HCT116 (cell line): Measurements from ENCODE around the gene TUBB6. TPM values are rescaled to one million over a fixed set of nuclear protein-coding genes. Genes with fewer than 3 reads are reported as not detected.

ENCODE experiments used
- ATAC-seq: fragments of 200-7000 bp; cut with Tn5 transposase; 2 replicates; pipeline ENCODE4 v1.9.1; 2020; ENCODE audit warnings: mild to moderate bottlenecking, moderate library complexity
- BruUV-seq: library from RNA; stranded (reverse); fragments of 400-500 nt; replicated peaks from 2 replicates; lab custom pipeline; 2021; lab: Mats Ljungman, UMichigan
- CTCF ChIA-PET: fragments of 300-600 bp; sonication (Branson Sonifier 250); formaldehyde crosslinking; loops from one replicate; lab custom pipeline; 2021; ENCODE audit warnings: antibody characterized with exemption; lab: Charles Lee
- POLR2A ChIA-PET: fragments of 300-600, 350-600 bp; sonication (Branson Sonifier 250); formaldehyde crosslinking; loops from one replicate; lab custom pipeline; 2021; ENCODE audit warnings: antibody characterized with exemption; lab: Charles Lee
- RAD21 ChIA-PET, 2 experiments: fragments of 300-600 bp; sonication (Branson Sonifier 250); formaldehyde crosslinking; loops; one replicate each; lab custom pipeline; 2023; ENCODE audit warnings: low total read pairs in 2 of 2; ENCODE audit not compliant: uncharacterized antibody in 2 of 2, unreplicated experiment in 2 of 2, low non-redundant PET in 1 of 2; lab: Charles Lee
- DNase-seq: peaks from one replicate; pipeline ENCODE4 v3.0.0-alpha.2; 2010; ENCODE audit warnings: low read depth, low spot score
- H2AFZ ChIP-seq: fragments of 200-600 bp; shearing (Covaris generic), sonication (generic); 2 replicates; pipeline ENCODE4 v1.6.1; 2017; ENCODE audit warnings: low read depth, mixed run types, mixed read lengths, antibody characterized with exemption, low read length; ENCODE audit not compliant: poor library complexity, severe bottlenecking
- H3K27ac ChIP-seq: 2 replicates; pipeline ENCODE4 v1.5.1; 2012; ENCODE audit warnings: low read depth, low read length
- H3K27me3 ChIP-seq: fragments of 200-600 bp; sonication (generic); 2 replicates; pipeline ENCODE4 v1.6.1; 2016; ENCODE audit warnings: mixed run types, low read length, mixed read lengths; ENCODE audit not compliant: insufficient read depth
- H3K36me3 ChIP-seq, 2 experiments: fragments of 200-500 bp in 1 of 2; fragments of 200-600 bp in 1 of 2; sonication (Bioruptor generic) in 1 of 2; sonication (generic) in 1 of 2; 2 replicates each; pipeline versions ENCODE4 v1.5.1 to v1.6.1; 2014 to 2016; ENCODE audit warnings: low read length in 2 of 2, inconsistent platforms in 1 of 2, mixed read lengths in 1 of 2, mixed run types in 1 of 2; ENCODE audit not compliant: insufficient read depth in 2 of 2, control insufficient read depth in 1 of 2
- H3K4me1 ChIP-seq, 2 experiments: fragments of 200-600 bp in 1 of 2; sonication (generic) in 1 of 2; 2 replicates each; pipeline versions ENCODE4 v1.5.1 to v1.6.1; 2012 to 2017; ENCODE audit warnings: low read length in 2 of 2, inconsistent platforms in 1 of 2, mild to moderate bottlenecking in 1 of 2, mixed read lengths in 1 of 2, mixed run types in 1 of 2, moderate library complexity in 1 of 2; ENCODE audit not compliant: insufficient read depth in 2 of 2, control insufficient read depth in 1 of 2
- H3K4me2 ChIP-seq: fragments of 200-600 bp; sonication (generic); 2 replicates; pipeline ENCODE4 v1.6.1; 2017; ENCODE audit warnings: mixed run types, low read length, mixed read lengths
- H3K4me3 ChIP-seq, 2 experiments: fragments of 200-600 bp in 1 of 2; sonication (generic) in 1 of 2; replicated peaks in 1 of 2; 2 replicates each; pipeline ENCODE4 v1.5.1; 2011 to 2016; ENCODE audit warnings: low read length in 2 of 2, control low read depth in 1 of 2, low read depth in 1 of 2, mild to moderate bottlenecking in 1 of 2, mixed read lengths in 1 of 2, mixed run types in 1 of 2
- H3K79me2 ChIP-seq: fragments of 200-600 bp; sonication (generic); 2 replicates; pipeline ENCODE4 v1.6.1; 2017; ENCODE audit warnings: mild to moderate bottlenecking, mixed run types, low read length, moderate library complexity, mixed read lengths; ENCODE audit not compliant: insufficient read depth
- H3K9ac ChIP-seq: fragments of 200-600 bp; sonication (generic); 2 replicates; pipeline ENCODE4 v1.6.1; 2016; ENCODE audit warnings: low read length, mixed read lengths
- H3K9me2 ChIP-seq: fragments of 200-600 bp; sonication (generic), shearing (Covaris generic); 2 replicates; pipeline ENCODE4 v1.6.1; 2017; ENCODE audit warnings: mixed run types, mild to moderate bottlenecking, moderate library complexity; ENCODE audit not compliant: insufficient read depth
- H3K9me3 ChIP-seq, 2 experiments: fragments of 200-500 bp in 1 of 2; fragments of 200-600 bp in 1 of 2; sonication (Bioruptor generic) in 1 of 2; sonication (generic) in 1 of 2; 2 replicates each; pipeline ENCODE4 v1.6.1; 2014 to 2017; ENCODE audit warnings: low read length in 2 of 2, mixed read lengths in 2 of 2, inconsistent platforms in 1 of 2, low read depth in 1 of 2, mild to moderate bottlenecking in 1 of 2, mixed run types in 1 of 2, moderate library complexity in 1 of 2; ENCODE audit not compliant: control insufficient read depth in 1 of 2, insufficient read depth in 1 of 2
- H4K20me1 ChIP-seq: fragments of 200-600 bp; sonication (generic), shearing (Covaris generic); 2 replicates; pipeline ENCODE4 v1.6.1; 2017; ENCODE audit warnings: mixed run types, mild to moderate bottlenecking, moderate library complexity; ENCODE audit not compliant: insufficient read depth
- CEBPB ChIP-seq: IDR thresholded peaks from 2 replicates; pipeline ENCODE4 v1.6.1; 2012; ENCODE audit warnings: low read depth
- CTCF ChIP-seq, 3 experiments: fragments of 200-600 bp in 1 of 3; sonication (generic) in 1 of 3; IDR thresholded peaks in 2 of 3; conservative IDR thresholded peaks in 1 of 3; 2 replicates each; pipeline ENCODE4 v1.5.1; 2012 to 2017; ENCODE audit warnings: low read depth in 2 of 3, low read length in 2 of 3, antibody characterized with exemption in 1 of 3, borderline replicate concordance in 1 of 3, control low read depth in 1 of 3, mild to moderate bottlenecking in 1 of 3, mixed read lengths in 1 of 3, mixed run types in 1 of 3, moderate library complexity in 1 of 3; ENCODE audit not compliant: insufficient read depth in 1 of 3
- EGR1 ChIP-seq: IDR thresholded peaks from 2 replicates; pipeline ENCODE4 v1.6.1; 2012; ENCODE audit warnings: low read depth
- ELF1 ChIP-seq: IDR thresholded peaks from 2 replicates; pipeline ENCODE4 v1.6.1; 2012; ENCODE audit warnings: low read depth, borderline replicate concordance
- EZH2 ChIP-seq: fragments of 200-600 bp; sonication (generic); IDR thresholded peaks from 2 replicates; pipeline ENCODE4 v1.6.1; 2017; ENCODE audit warnings: antibody characterized with exemption, mixed run types
- EZH2phosphoT487 ChIP-seq: fragments of 200-600 bp; IDR thresholded peaks from 2 replicates; pipeline ENCODE4 v1.6.1; 2018; ENCODE audit warnings: antibody characterized with exemption, borderline replicate concordance
- FOSL1 ChIP-seq: IDR thresholded peaks from 2 replicates; pipeline ENCODE4 v1.6.1; 2012; ENCODE audit warnings: low read depth
- POLR2AphosphoS5 ChIP-seq: IDR thresholded peaks from 2 replicates; pipeline ENCODE4 v1.6.1; 2011; ENCODE audit warnings: mild to moderate bottlenecking, low read depth, low read length, moderate library complexity
- RAD21 ChIP-seq: IDR thresholded peaks from 2 replicates; pipeline ENCODE4 v1.6.1; 2012; ENCODE audit warnings: low read depth, mild to moderate bottlenecking
- TCF7L2 ChIP-seq: IDR thresholded peaks from 2 replicates; pipeline ENCODE4 v1.7.0; 2011; ENCODE audit warnings: borderline replicate concordance, inconsistent platforms; ENCODE audit not compliant: insufficient read depth, insufficient read length; ENCODE audit errors: extremely low read depth
- YY1 ChIP-seq: IDR thresholded peaks from 2 replicates; pipeline ENCODE4 v1.6.1; 2011; ENCODE audit warnings: low read length, low read depth, moderate library complexity, mild to moderate bottlenecking; ENCODE audit not compliant: insufficient replicate concordance; ENCODE audit errors: extremely low read depth
- ZBTB33 ChIP-seq: IDR thresholded peaks from 2 replicates; pipeline ENCODE4 v1.6.1; 2011; ENCODE audit warnings: mild to moderate bottlenecking, low read length, moderate library complexity; ENCODE audit not compliant: insufficient replicate concordance; ENCODE audit errors: extremely low read depth
- intact Hi-C: fragments of 100-400 bp; cut with micrococcal nuclease; formaldehyde crosslinking; loops from 2 replicates; pipeline ENCODE4 v1.10.0; 2022
- total RNA-seq: library from RNA; stranded (reverse); gene quantifications from one replicate; pipeline ENCODE4 v1.2.1, GENCODE V29; 2021; ENCODE audit not compliant: unreplicated experiment

TUBB6 gene
- total RNA-seq, 1 experiment from 2014 or later = 87.4 TPM

DNA sequence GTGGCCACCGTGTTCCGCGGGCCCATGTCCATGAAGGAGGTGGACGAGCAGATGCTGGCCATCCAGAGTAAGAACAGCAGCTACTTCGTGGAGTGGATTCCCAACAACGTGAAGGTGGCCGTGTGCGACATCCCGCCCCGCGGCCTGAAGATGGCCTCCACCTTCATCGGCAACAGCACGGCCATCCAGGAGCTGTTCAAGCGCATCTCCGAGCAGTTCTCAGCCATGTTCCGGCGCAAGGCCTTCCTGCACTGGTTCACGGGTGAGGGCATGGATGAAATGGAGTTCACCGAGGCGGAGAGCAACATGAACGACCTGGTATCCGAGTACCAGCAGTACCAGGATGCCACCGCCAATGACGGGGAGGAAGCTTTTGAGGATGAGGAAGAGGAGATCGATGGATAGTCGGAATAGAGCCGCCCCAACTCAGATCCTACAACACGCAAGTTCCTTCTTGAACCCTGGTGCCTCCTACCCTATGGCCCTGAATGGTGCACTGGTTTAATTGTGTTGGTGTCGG, 17.7 kb downstream of the TUBB6 start:
- TF ChIP-seq EGR1 = no peak
- TF ChIP-seq YY1 = no peak
- no peak for TF ChIP-seq EZH2phosphoT487
- no peak for TF ChIP-seq EZH2
- no peak for TF ChIP-seq CTCF (IDR thresholded peaks at IDR 0.05 in 2 of 3, conservative IDR thresholded peaks at IDR 0.05 in 1 of 3; ENCODE audit: borderline replicate concordance in 1 of 3, insufficient read depth in 1 of 3, low read depth in 2 of 3, low read length in 2 of 3)
- no peak for TF ChIP-seq CEBPB
- TF ChIP-seq POLR2AphosphoS5 = no peak
- TF ChIP-seq TCF7L2 = no peak
- no peak for TF ChIP-seq RAD21
- no peak for TF ChIP-seq FOSL1
- TF ChIP-seq ZBTB33 = no peak
- TF ChIP-seq ELF1 = no peak
- Histone ChIP-seq H3K36me3 (peaks cover 16 to 44% of the 10 kb centered on the region in 2 experiments; a peak in 2 of 4 replicates), H3K9me3 (no peaks in the 10 kb centered on the region), H2AFZ (no peak overlapping the region), H3K27ac (no peak overlapping the region), H3K79me2 (peaks cover 52% of the 10 kb centered on the region), H3K4me1 (peaks cover 0 to 7% of the 10 kb centered on the region in 2 experiments; a peak in 1 of 4 replicates), H4K20me1 (no peaks in the 10 kb centered on the region), H3K9me2 (no peaks in the 10 kb centered on the region), H3K27me3 (no peaks in the 10 kb centered on the region), H3K9ac (no peak overlapping the region), H3K4me2 (no peak overlapping the region), H3K4me3 (no peak overlapping the region)
- CTCF ChIA-PET = no interaction called here
- DNase-seq (no peak), ATAC-seq (no peak)
- POLR2A ChIA-PET = no interaction called here
- BruUV-seq = TSS peak; percentile 31
- RAD21 ChIA-PET = no interaction called here
- intact Hi-C loops = loop anchor here (5.0 kb wide), 1 partner anchor 337 kb away; no protein-coding TSS in a partner anchor
